Activated CD8-positive, alpha-beta T cell treated with anti-CD3 and anti-CD28 coated beads, Interleukin-2, amount 10 ng/mL, durations not matched to agents 7 days and 5 days (primary cell): ENCODE results near the gene CAV1. TPM values are rescaled to one million over a fixed set of nuclear protein-coding genes. Genes with fewer than 3 reads are reported as not detected.

Experiments used
- ATAC-seq: fragments of 150-1000 bp; cut with Tn5 transposase; one replicate; pipeline ENCODE4 v1.10.0; 2021; ENCODE audit warnings: moderate library complexity
- CTCF ChIA-PET: fragments of 350-600 bp; sonication (Branson Sonifier 250); formaldehyde crosslinking; loops from one replicate; lab custom pipeline; 2021; ENCODE audit warnings: antibody characterized with exemption; lab: Charles Lee
- POLR2A ChIA-PET: fragments of 350-600 bp; sonication (Branson Sonifier 250); formaldehyde crosslinking; loops from one replicate; lab custom pipeline; 2021; ENCODE audit warnings: antibody characterized with exemption; lab: Charles Lee
- DNase-seq: peaks from one replicate; pipeline ENCODE4 v3.0.0-alpha.2; 2020
- H3K27ac Mint-ChIP-seq: one replicate; pipeline ENCODE4 v1.8.0; 2021; ENCODE audit warnings: mild to moderate bottlenecking, mixed read lengths
- H3K27me3 Mint-ChIP-seq: one replicate; pipeline ENCODE4 v1.8.0; 2021; ENCODE audit warnings: low read depth, mixed read lengths
- H3K36me3 Mint-ChIP-seq: one replicate; pipeline ENCODE4 v1.8.0; 2021; ENCODE audit warnings: low read depth, mixed read lengths
- H3K4me1 Mint-ChIP-seq: one replicate; pipeline ENCODE4 v1.8.0; 2021; ENCODE audit warnings: low read depth, mixed read lengths
- H3K4me3 Mint-ChIP-seq: one replicate; pipeline ENCODE4 v1.8.0; 2021; ENCODE audit warnings: mild to moderate bottlenecking, mixed read lengths
- H3K9me3 Mint-ChIP-seq: one replicate; pipeline ENCODE4 v1.8.0; 2022; ENCODE audit warnings: mixed read lengths; ENCODE audit not compliant: insufficient read depth
- total RNA-seq, 2 experiments: library from RNA; stranded (reverse); gene quantifications; one replicate each; pipeline ENCODE4 v1.2.3, GENCODE V29; 2021

Gene CAV1
- total RNA-seq, 2 experiments from 2014 or later: not detected

DNA sequence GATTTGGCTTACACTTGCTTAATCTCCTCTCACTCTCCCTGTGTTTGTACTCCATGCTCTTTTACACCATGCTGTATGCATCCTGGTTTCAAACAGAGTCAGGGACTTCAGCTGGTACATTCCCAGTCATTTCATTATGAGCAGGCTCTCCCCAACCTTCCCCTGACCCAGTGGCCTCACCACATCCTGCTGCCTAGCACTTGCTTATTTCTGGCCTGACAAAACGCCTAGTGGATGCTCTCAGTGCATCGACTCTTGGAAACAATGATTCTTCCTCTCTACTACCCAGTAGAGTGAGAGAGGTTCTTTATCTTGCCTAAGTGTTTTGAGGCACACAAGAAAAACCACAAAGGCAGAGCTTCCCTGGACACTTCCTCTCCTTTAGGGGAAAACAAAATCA lies 63.4 kb downstream of the CAV1 start:
- ChIA-PET POLR2A (interaction anchor here (0.7 kb wide), 1 partner anchor 80 kb away, joined by 3 read pairs; no protein-coding TSS in a partner anchor), CTCF (interaction anchor here (1.0 to 2.8 kb wide), 11 partner anchors 11 to 420 kb away, joined by 3 to 25 read pairs (median 5); partner anchors contain the start of gene TES)
- H3K4me1 Mint-ChIP-seq: peaks cover 30% of the 10 kb centered on the region
- H3K27me3 Mint-ChIP-seq: peaks cover 17% of the 10 kb centered on the region
- H3K27ac Mint-ChIP-seq: no peak overlapping the region
- H3K9me3 Mint-ChIP-seq: no peaks in the 10 kb centered on the region
- H3K4me3 Mint-ChIP-seq: no peak overlapping the region
- ATAC-seq: peak; percentile 75
- DNase-seq: peak; percentile 52
- H3K36me3 Mint-ChIP-seq: no peaks in the 10 kb centered on the region

- no peak overlapping the region for H3K4me3 Mint-ChIP-seq
- H3K4me1 Mint-ChIP-seq: peaks cover 26% of the 10 kb centered on the region
- no peak for DNase-seq
- ChIA-PET CTCF (interaction anchor here (0.5 to 2.8 kb wide), 32 partner anchors 8 to 559 kb away, joined by 3 to 25 read pairs (median 4); partner anchors contain the start of gene TES), POLR2A (interaction anchor here (0.7 kb wide), 2 partner anchors 79 to 269 kb away, joined by 3 read pairs; no protein-coding TSS in a partner anchor)
- peaks cover 17% of the 10 kb centered on the region for H3K27me3 Mint-ChIP-seq
- H3K36me3 Mint-ChIP-seq: no peaks in the 10 kb centered on the region
- no peaks in the 10 kb centered on the region for H3K9me3 Mint-ChIP-seq
- no peak overlapping the region for H3K27ac Mint-ChIP-seq
- ATAC-seq: peak; percentile 38
These were observed 64.1 kb downstream of the CAV1 start for GRCh38 chr7:116588641-116589594.

GRCh38 chr7:116591202-116592040 lies 66.6 kb downstream of the CAV1 start:
- H3K36me3 Mint-ChIP-seq: no peaks in the 10 kb centered on the region
- H3K27me3 Mint-ChIP-seq: peaks cover 32% of the 10 kb centered on the region
- no peaks in the 10 kb centered on the region for H3K9me3 Mint-ChIP-seq
- no peak overlapping the region for H3K4me3 Mint-ChIP-seq
- H3K27ac Mint-ChIP-seq: no peak overlapping the region
- peaks cover 24% of the 10 kb centered on the region for H3K4me1 Mint-ChIP-seq
- ATAC-seq (peak; percentile 35), DNase-seq (no peak)
- ChIA-PET CTCF (interaction anchor here (0.7 to 3.2 kb wide), 36 partner anchors 9 to 459 kb away, joined by 3 to 33 read pairs (median 6); partner anchors contain the start of gene TES), POLR2A (no interaction called here)

DNA sequence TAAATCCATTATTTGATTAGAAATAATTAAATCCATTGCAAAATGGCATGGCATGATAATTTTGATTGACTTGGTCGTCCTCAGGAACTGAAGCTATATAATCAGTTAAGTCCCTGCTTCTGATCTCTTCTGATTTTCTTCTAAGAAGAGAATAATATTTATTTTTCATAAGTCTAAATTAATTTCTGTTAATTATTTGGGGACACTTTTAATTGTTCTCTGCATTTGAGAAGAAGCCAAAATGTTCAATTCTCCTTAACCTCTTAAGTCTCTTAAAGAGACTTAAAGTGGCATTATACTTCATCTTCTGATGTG lies 67.2 kb downstream of the CAV1 start:
- Mint-ChIP-seq H3K4me3 (no peak overlapping the region), H3K4me1 (peaks cover 24% of the 10 kb centered on the region), H3K9me3 (no peaks in the 10 kb centered on the region), H3K27ac (no peak overlapping the region), H3K36me3 (no peaks in the 10 kb centered on the region), H3K27me3 (peaks cover 35% of the 10 kb centered on the region)
- POLR2A ChIA-PET: no interaction called here
- CTCF ChIA-PET: interaction anchor here (0.7 to 3.2 kb wide), 30 partner anchors 9 to 454 kb away, joined by 3 to 33 read pairs (median 6); no protein-coding TSS in a partner anchor
- DNase-seq (no peak), ATAC-seq (no peak)

- H3K27ac Mint-ChIP-seq: no peak overlapping the region
- POLR2A ChIA-PET: no interaction called here
- H3K4me1 Mint-ChIP-seq: peaks cover 24% of the 10 kb centered on the region
These were observed 67.6 kb downstream of the CAV1 start for GRCh38 chr7:116592445-116592844.

GRCh38 chr7:116593359-116594075 lies 68.7 kb downstream of the CAV1 start:
- Mint-ChIP-seq H3K4me3 (no peak overlapping the region), H3K27ac (no peak overlapping the region), H3K36me3 (no peaks in the 10 kb centered on the region), H3K27me3 (peaks cover 37% of the 10 kb centered on the region), H3K4me1 (peaks cover 14% of the 10 kb centered on the region), H3K9me3 (no peaks in the 10 kb centered on the region)
- ATAC-seq (no peak), DNase-seq (no peak)
- CTCF ChIA-PET: interaction anchor here (1.0 to 3.2 kb wide), 4 partner anchors 67 to 334 kb away, joined by 3 to 17 read pairs (median 8); no protein-coding TSS in a partner anchor
- POLR2A ChIA-PET: no interaction called here

More at GRCh38 chr7:116592445-116592844, 67.6 kb downstream of the CAV1 start:
- Mint-ChIP-seq H3K4me3 (no peak overlapping the region), H3K36me3 (no peaks in the 10 kb centered on the region), H3K27me3 (peaks cover 35% of the 10 kb centered on the region), H3K9me3 (no peaks in the 10 kb centered on the region)
- ATAC-seq (peak; percentile 21), DNase-seq (no peak)
- CTCF ChIA-PET: interaction anchor here (0.7 to 3.2 kb wide), 29 partner anchors 9 to 454 kb away, joined by 3 to 33 read pairs (median 7); no protein-coding TSS in a partner anchor

GRCh38 chr7:116595063-116595462 lies 70.2 kb downstream of the CAV1 start:
- DNase-seq: no peak
- Mint-ChIP-seq H3K9me3 (no peaks in the 10 kb centered on the region), H3K36me3 (no peaks in the 10 kb centered on the region), H3K27ac (no peak overlapping the region), H3K4me1 (peaks cover 9% of the 10 kb centered on the region), H3K4me3 (no peak overlapping the region), H3K27me3 (peaks cover 34% of the 10 kb centered on the region)
- ATAC-seq: no peak
- ChIA-PET POLR2A (no interaction called here), CTCF (no interaction called here)

- Mint-ChIP-seq H3K4me1 (peaks cover 14% of the 10 kb centered on the region), H3K36me3 (no peaks in the 10 kb centered on the region), H3K27ac (no peak overlapping the region), H3K4me3 (no peak overlapping the region), H3K27me3 (peaks cover 27% of the 10 kb centered on the region), H3K9me3 (no peaks in the 10 kb centered on the region)
- CTCF ChIA-PET: no interaction called here
- POLR2A ChIA-PET: no interaction called here
- no peak for DNase-seq
- ATAC-seq: no peak
These were observed 72.5 kb downstream of the CAV1 start for GRCh38 chr7:116597384-116597783.

GRCh38 chr7:116598278-116598677 lies 73.4 kb downstream of the CAV1 start:
- POLR2A ChIA-PET: no interaction called here
- H3K4me3 Mint-ChIP-seq: no peak overlapping the region
- CTCF ChIA-PET: no interaction called here

DNA sequence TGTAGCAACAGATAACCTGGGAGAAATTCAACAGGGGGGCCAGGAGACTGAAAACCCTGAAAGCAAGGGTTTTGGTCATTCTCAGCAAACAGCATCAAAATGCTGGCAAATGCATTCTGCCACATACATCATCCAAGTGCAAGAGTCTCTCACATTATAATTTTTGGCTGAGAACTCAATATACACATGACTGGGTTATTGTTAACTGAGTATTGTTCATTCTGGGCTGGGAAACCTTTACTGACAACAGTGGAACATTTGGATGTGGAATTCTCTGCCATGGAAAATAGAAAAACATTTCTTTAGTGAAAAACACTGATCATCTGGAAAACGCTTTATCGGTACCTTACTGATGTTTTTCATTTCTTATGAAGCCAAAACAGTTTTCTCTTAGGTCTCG lies 74.0 kb downstream of the CAV1 start:
- DNase-seq: no peak
- no peaks in the 10 kb centered on the region for H3K9me3 Mint-ChIP-seq
- ChIA-PET POLR2A (no interaction called here), CTCF (no interaction called here)
- H3K4me3 Mint-ChIP-seq: no peak overlapping the region
- ATAC-seq: no peak
- peaks cover 20% of the 10 kb centered on the region for H3K27me3 Mint-ChIP-seq
- H3K27ac Mint-ChIP-seq: no peak overlapping the region
- no peaks in the 10 kb centered on the region for H3K36me3 Mint-ChIP-seq
- H3K4me1 Mint-ChIP-seq: peaks cover 11% of the 10 kb centered on the region

More at GRCh38 chr7:116598278-116598677, 73.4 kb downstream of the CAV1 start:
- DNase-seq: no peak
- Mint-ChIP-seq H3K27me3 (peaks cover 20% of the 10 kb centered on the region), H3K9me3 (no peaks in the 10 kb centered on the region), H3K4me1 (peaks cover 11% of the 10 kb centered on the region), H3K36me3 (no peaks in the 10 kb centered on the region), H3K27ac (no peak overlapping the region)
- ATAC-seq: no peak

DNA sequence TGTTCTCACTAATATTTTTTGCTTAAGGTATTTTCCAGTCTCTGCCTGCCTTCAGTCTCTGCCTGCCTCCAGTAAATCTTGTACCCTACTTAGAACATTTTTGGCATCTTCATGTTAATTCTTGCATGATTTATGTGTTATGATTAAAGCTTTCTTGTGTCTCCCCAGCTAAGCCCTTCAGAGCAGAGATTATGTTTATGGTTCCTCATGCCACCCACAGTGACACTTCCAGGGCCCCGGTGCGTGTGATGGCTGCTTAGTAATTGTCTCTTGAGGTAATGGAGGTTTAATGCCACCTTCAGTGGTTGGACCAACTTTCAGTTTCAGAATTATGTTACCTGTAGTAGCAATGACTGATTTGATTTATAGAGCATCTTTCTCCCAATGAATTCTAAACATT lies 76.6 kb downstream of the CAV1 start:
- H3K27ac Mint-ChIP-seq: no peak overlapping the region
- ATAC-seq: peak; percentile 61
- H3K4me3 Mint-ChIP-seq: no peak overlapping the region
- H3K36me3 Mint-ChIP-seq: no peaks in the 10 kb centered on the region
- H3K27me3 Mint-ChIP-seq: peaks cover 5% of the 10 kb centered on the region
- ChIA-PET CTCF (interaction anchor here (1.0 to 1.4 kb wide), 3 partner anchors 10 to 12 kb away, joined by 3 to 13 read pairs (median 3); no protein-coding TSS in a partner anchor), POLR2A (no interaction called here)
- no peak for DNase-seq
- no peaks in the 10 kb centered on the region for H3K9me3 Mint-ChIP-seq
- peaks cover 11% of the 10 kb centered on the region for H3K4me1 Mint-ChIP-seq
